DMS114 treated with DMSO at 0.1 percent for 48 hours (cell line): ENCODE data around the gene SIGLEC10.
"Not testable (repeated sequence)": the region's sequence is repeated elsewhere in the genome, so short reads cannot be mapped to it uniquely, and the experiment has no call there.

ENCODE experiments used
- DNase-seq: peaks from one replicate; lab custom pipeline; 2025; ENCODE audit not compliant: unreplicated experiment; lab: John Stamatoyannopoulos, UW

Gene SIGLEC10

GRCh38 chr19:51397453-51397852 is 20.0 kb downstream of the SIGLEC10 start:
- DNase-seq: not testable (repeated sequence)

- no peak for DNase-seq
These were observed 21.3 kb downstream of the SIGLEC10 start for GRCh38 chr19:51396175-51396574.

- DNase-seq: peak; percentile 99
These were observed 23.2 kb downstream of the SIGLEC10 start for GRCh38 chr19:51394050-51394836.

GRCh38 chr19:51392701-51393100 is 24.7 kb downstream of the SIGLEC10 start:
- no peak for DNase-seq

- DNase-seq: no peak
These were observed 26.3 kb downstream of the SIGLEC10 start for GRCh38 chr19:51391073-51391611.

- DNase-seq: no peak
These were observed 28.3 kb downstream of the SIGLEC10 start for GRCh38 chr19:51389143-51389542.

GRCh38 chr19:51387924-51388389 is 29.5 kb downstream of the SIGLEC10 start, which contains the start of gene LIM2:
Gene LIM2, minus strand, starts transcription at chr19:51387974. Its CDS starts 531 bp downstream, at chr19:51387443.
- no peak for DNase-seq

- DNase-seq: no peak
These were observed 30.4 kb downstream of the SIGLEC10 start for GRCh38 chr19:51386882-51387520.

- no peak for DNase-seq
These were observed 35.4 kb downstream of the SIGLEC10 start for GRCh38 chr19:51382004-51382403.

GRCh38 chr19:51380379-51380778 is 37.1 kb downstream of the SIGLEC10 start:
- DNase-seq: no peak

- DNase-seq: no peak
These were observed 40.0 kb downstream of the SIGLEC10 start for GRCh38 chr19:51377422-51377821.

GRCh38 chr19:51375504-51376221 is 41.8 kb downstream of the SIGLEC10 start:
- no peak for DNase-seq

GRCh38 chr19:51372649-51373504 is 44.6 kb downstream of the SIGLEC10 start, which contains the start of gene NKG7:
Gene NKG7, minus strand, starts transcription at chr19:51372654. Its CDS starts 119 bp downstream, at chr19:51372535.
- no peak for DNase-seq

- no peak for DNase-seq
These were observed 45.3 kb downstream of the SIGLEC10 start for GRCh38 chr19:51372021-51372648.

- DNase-seq: no peak
These were observed 46.2 kb downstream of the SIGLEC10 start for GRCh38 chr19:51371186-51371690.

GRCh38 chr19:51370230-51370629 is 47.2 kb downstream of the SIGLEC10 start:
- DNase-seq: no peak

- no peak for DNase-seq
These were observed 48.8 kb downstream of the SIGLEC10 start, which contains the start of gene CLDND2 for GRCh38 chr19:51368366-51369282. Gene CLDND2, minus strand, starts transcription at chr19:51369003. Its CDS starts 426 bp downstream, at chr19:51368577.

- peak; percentile 93 for DNase-seq
These were observed 49.7 kb downstream of the SIGLEC10 start for GRCh38 chr19:51367565-51368365.
